ENCODE measurements around the gene GLP2R.

DNA sequence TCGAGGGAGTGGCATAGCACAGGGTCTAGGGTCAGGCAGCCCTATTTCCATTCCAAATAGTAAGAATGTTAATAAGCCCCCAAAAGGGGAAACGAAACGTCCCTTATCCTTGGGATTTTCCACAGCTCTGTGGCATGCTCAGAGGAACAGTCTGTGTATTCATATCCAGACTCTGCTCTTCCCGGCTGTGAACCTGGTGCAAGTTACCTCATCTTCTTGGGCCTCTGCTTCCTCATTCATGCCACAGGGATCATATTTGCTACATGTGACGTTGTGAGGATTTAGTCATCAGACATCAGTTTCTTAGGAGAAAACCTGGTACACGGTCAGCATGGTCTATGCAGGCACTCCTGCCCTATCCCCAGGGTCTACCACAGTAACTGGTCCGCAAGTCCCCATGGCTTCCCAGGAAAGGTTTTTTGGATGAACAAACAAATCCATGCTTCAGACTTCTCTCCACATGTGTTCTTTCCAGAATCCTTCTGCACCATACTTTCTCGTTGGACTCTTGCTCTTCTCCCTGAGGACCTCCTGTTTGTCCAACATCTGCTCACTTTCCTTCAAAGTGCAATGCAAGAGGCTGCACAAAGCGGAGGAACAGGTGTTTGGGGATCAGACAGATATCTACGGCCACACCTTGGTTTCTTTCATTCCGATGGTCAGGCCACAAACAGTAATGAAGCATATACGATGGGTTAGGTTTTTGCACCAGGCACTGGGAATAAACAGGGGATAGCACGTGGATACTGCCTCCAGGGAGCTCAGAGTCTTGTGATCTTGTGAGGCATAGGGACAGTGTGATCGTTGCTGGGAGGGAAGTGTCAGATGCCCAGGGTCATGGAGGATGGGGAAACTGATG is 17.7 kb downstream of the GLP2R start:
- TF ChIP-seq, protein P1, sequence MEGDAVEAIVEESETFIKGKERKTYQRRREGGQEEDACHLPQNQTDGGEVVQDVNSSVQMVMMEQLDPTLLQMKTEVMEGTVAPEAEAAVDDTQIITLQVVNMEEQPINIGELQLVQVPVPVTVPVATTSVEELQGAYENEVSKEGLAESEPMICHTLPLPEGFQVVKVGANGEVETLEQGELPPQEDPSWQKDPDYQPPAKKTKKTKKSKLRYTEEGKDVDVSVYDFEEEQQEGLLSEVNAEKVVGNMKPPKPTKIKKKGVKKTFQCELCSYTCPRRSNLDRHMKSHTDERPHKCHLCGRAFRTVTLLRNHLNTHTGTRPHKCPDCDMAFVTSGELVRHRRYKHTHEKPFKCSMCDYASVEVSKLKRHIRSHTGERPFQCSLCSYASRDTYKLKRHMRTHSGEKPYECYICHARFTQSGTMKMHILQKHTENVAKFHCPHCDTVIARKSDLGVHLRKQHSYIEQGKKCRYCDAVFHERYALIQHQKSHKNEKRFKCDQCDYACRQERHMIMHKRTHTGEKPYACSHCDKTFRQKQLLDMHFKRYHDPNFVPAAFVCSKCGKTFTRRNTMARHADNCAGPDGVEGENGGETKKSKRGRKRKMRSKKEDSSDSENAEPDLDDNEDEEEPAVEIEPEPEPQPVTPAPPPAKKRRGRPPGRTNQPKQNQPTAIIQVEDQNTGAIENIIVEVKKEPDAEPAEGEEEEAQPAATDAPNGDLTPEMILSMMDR (conservative IDR thresholded peaks at IDR 0.05; ENCODE audit: low read depth in 2 of 2): no peak
- TF ChIP-seq EZH2 (IDR thresholded peaks at IDR 0.05; ENCODE audit: low read depth, unreplicated experiment): no peak
- TF ChIP-seq JUNB (IDR thresholded peaks at IDR 0.05; ENCODE audit: unreplicated experiment): no peak
- no peak for TF ChIP-seq POLR2AphosphoS5 (IDR thresholded peaks at IDR 0.05; ENCODE audit: low read depth)
- TF ChIP-seq, protein P2, sequence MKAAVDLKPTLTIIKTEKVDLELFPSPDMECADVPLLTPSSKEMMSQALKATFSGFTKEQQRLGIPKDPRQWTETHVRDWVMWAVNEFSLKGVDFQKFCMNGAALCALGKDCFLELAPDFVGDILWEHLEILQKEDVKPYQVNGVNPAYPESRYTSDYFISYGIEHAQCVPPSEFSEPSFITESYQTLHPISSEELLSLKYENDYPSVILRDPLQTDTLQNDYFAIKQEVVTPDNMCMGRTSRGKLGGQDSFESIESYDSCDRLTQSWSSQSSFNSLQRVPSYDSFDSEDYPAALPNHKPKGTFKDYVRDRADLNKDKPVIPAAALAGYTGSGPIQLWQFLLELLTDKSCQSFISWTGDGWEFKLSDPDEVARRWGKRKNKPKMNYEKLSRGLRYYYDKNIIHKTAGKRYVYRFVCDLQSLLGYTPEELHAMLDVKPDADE (IDR thresholded peaks at IDR 0.05): no peak
- TF ChIP-seq, protein P3, sequence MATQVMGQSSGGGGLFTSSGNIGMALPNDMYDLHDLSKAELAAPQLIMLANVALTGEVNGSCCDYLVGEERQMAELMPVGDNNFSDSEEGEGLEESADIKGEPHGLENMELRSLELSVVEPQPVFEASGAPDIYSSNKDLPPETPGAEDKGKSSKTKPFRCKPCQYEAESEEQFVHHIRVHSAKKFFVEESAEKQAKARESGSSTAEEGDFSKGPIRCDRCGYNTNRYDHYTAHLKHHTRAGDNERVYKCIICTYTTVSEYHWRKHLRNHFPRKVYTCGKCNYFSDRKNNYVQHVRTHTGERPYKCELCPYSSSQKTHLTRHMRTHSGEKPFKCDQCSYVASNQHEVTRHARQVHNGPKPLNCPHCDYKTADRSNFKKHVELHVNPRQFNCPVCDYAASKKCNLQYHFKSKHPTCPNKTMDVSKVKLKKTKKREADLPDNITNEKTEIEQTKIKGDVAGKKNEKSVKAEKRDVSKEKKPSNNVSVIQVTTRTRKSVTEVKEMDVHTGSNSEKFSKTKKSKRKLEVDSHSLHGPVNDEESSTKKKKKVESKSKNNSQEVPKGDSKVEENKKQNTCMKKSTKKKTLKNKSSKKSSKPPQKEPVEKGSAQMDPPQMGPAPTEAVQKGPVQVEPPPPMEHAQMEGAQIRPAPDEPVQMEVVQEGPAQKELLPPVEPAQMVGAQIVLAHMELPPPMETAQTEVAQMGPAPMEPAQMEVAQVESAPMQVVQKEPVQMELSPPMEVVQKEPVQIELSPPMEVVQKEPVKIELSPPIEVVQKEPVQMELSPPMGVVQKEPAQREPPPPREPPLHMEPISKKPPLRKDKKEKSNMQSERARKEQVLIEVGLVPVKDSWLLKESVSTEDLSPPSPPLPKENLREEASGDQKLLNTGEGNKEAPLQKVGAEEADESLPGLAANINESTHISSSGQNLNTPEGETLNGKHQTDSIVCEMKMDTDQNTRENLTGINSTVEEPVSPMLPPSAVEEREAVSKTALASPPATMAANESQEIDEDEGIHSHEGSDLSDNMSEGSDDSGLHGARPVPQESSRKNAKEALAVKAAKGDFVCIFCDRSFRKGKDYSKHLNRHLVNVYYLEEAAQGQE (IDR thresholded peaks at IDR 0.05; ENCODE audit: unreplicated experiment): no peak
- no peak for TF ChIP-seq EZH2phosphoT487 (IDR thresholded peaks at IDR 0.05; ENCODE audit: unreplicated experiment)
